CD4-positive, alpha-beta T cell treated with Interleukin-15 for 1 hour (primary cell): ENCODE measurements around the gene ZNF185.
"Not testable (repeated sequence)": the region's sequence is repeated elsewhere in the genome, so short reads cannot be mapped to it uniquely, and the experiment has no call there.

Source experiments
- DNase-seq: peaks from one replicate; pipeline ENCODE4 v3.0.0-alpha.2; 2020

Gene ZNF185

DNA sequence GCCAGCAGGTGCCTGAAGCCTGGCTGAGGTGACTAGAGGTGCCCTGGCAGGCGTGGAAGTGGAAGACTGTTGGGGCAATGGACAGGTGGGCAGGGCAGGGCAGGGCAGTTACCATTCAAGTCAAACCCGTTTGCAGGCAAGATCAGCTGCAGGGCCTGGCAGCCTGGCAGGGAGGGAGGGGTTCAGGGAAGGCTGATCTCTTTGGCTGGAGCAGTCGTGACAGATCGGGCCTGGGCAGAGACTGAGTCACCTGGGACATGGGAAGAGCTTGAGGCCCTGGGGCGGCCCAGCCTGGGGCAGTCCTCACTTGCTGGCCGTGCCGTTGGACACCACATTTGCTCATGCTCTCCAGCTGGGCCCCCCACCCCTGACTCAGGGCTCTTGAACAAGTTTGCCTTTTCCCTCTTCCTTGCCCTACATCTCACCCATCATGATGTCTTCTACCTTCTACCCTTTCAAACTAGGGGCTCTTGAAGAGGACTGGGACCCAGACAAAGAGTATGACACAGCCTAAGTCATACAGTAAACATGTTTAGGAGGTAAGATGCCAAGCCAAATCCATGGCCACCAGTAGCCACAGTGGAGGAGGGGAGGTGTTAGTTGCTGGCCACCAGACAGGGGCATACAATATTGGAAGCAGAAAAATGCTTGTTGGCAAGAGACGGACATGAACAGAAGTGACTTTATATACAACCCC is 2.0 kb upstream of the ZNF185 start:
- no peak for DNase-seq

DNA sequence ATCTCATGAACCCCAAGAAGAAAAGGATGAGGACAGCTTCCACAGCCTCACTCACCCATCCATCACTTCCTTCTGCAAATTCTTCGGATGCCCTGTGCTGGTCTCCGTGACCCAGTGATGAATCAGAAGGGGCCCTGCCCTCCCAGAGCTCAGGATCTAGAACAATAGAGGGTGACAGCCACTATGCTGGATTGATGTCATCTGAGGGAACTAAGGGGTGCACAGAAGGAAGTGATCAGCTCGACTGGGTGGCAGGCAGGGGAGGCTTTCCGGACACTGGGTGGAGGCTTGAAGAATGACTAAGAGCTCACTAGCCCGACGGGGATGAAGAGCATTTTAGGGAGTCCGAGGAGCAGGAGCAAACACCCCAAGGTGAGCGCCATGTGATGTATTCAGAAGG is 1.4 kb upstream of the ZNF185 start:
- DNase-seq, result no peak

DNA sequence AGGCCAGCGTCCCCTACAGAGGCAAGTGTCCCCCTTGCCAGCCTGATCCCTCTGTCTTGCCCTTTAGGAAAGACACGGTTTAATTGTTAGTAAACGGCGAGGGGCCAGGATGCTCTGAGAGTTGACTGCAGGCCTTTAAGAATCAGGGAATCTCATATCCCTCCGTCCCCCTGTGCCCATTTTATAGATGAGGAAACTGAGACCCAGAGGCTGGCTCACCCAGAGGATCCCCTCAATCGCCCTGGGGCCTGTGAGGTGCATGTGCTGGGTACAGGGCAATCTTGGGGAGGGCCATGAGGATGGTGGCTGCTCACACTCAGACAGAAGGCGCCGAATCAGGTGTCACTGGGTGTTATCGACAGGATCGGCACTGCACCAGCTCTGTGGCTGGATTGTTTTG is 575 bp downstream of the ZNF185 start:
- no peak for DNase-seq

DNA sequence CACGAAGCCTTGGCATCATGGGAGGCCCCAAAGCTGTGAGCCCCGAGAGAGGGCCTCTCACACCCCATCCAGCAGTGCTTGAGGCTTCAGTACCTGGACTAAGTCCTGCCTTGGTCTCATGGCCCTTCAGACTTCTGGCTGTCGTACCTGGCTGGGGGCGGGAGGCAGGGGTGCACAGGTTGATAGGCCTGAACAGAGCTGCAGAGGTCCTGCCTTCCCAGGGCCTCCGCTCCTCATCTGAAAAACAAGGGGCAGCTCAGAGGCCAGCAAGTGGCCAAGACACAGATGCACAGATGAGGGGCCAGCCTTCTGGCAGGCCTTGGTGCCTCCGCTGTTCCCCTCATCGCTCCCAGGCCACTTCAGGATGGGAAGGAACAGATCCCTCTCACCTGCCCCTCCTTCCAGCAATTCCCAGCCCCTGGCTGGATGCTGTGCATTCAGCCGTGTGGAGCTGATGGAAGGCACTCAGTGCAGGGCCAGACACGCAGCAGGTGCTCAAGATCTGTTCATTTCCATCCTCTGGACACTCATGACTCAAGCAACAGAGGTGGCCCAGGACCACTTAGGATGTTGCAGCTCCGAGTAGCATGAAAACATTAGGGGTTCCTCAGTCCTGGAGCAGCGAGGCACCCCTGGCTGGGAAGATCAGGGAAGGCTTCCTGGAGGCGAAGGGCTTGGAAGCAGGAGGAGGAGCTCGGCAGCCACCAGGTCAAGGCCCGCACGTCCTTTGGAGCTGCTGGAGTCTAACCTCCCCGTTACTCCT is 1.4 kb downstream of the ZNF185 start:
- DNase-seq, result no peak

GRCh38 chrX:152899874-152900719 is 2.2 kb downstream of the ZNF185 start:
- DNase-seq, result no peak

DNA sequence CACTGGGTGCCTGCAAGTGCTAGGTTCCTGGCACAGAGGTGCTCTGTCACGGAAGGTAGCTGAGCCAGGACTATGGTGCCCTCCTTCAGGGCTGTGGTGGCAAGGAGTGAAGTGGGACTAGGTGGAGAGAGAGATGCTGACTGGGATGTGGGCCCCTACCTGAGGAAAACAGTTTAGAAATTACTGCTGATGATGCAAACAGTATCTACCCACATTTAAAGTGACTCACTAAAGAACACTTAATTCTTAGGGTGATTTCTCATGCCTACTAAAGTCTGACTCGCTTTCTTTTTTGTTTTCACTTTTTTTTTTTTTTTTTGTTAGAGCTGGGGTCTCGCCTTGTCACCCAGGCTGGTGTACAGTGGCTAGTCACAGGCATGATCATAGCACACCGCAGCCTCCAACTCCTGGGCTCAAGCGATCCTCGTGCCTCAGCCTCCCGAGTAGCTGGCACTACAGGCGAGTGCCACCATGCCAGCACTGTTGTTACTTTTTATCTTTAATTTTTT is 3.1 kb downstream of the ZNF185 start:
- DNase-seq, result no peak

DNA sequence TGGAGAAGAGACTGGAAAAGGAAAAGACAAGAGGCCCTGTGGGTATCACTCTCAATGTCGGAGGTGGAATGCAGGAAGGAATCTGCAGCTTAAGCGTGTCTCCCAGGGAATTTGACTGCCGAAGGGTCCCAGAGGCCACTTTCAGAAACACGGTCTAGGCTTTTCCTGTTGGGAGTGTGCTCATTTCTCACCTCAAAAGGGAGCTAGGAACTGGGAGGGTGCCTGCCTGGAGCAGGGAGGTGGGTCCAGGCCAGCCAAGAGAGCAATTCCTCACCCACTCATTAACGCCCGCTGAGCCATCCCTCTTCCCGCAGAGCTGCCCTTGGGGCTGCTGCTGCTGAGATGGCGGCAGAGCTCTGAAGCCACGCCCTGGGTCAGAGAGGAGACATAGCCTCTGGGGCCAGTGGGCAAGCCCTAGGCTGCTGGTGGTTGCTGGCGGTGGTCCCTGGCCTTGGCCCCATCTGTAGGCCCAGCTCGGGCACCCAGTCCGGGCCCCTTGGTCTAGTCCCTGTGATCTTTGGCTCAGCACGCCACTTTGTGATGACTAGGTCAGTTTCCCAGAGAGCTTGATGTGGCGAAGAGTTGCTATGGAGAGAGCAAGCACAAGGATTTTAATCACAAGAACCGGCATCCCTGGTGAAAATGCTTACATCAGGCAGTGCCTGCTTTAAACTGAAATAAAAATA is 4.1 kb downstream of the ZNF185 start:
- no peak for DNase-seq

DNA sequence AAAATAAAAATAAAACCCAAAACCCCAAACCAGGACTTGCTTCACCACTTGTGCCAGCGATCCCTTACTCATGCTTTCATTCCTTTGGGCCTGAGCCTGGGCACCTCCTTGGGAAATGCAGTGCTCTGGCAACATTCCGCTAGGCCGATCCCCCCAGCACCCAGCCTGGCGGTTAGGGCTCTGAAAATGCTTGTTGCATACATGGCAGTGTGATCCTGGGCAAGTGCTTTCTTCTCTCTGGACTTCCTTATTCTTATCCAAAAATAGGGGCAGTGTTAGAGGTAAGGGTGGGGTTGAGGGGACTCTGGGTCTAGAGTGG is 4.6 kb downstream of the ZNF185 start:
- no peak for DNase-seq

DNA sequence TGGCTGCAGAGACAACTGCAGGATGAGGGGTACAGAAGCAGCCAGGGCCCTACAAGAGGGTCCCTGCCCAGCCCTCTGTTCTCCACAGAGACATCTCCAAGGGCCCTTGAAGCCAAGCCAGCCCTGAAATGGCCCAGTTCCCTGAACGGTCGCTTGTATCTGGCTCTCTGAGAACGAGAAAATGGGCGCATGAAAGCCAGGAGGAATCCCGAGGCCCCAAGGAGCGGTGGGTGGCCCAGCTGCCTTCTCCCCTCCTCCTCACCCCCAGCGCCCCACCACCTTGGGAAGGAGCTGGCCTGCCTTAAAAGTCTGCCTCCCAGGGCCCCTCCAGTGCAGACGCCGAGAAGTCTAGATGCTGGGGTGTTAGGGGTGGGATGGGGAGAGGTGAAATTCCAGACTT is 5.7 kb downstream of the ZNF185 start:
- DNase-seq, result no peak

GRCh38 chrX:152904151-152905080 is 6.5 kb downstream of the ZNF185 start:
- no peak for DNase-seq

GRCh38 chrX:152905081-152905420 is 7.2 kb downstream of the ZNF185 start:
- DNase-seq, result no peak

- no peak for DNase-seq
These were observed 9.3 kb downstream of the ZNF185 start for GRCh38 chrX:152907084-152907651.

- DNase-seq, result no peak
These were observed 10.6 kb downstream of the ZNF185 start for GRCh38 chrX:152908486-152908885.

DNA sequence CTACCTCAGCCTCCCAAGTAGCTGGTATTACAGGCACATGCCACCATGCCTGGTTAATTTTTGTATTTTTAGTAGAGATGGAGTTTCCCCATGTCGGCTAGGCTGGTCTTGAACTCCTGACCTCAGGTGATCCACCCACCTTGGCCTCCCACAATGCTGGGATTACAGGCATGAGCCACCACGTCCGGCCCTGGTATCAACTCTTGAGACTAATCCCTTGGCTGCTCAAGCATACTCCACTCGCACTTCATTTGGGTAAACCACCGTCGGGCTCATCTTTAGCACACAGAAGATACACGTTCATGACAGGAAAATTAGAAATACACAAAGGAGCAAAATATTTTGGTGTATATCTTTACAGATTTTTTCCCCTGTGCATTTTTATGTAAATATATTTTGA is 12.2 kb downstream of the ZNF185 start:
- DNase-seq, result not testable (repeated sequence)

DNA sequence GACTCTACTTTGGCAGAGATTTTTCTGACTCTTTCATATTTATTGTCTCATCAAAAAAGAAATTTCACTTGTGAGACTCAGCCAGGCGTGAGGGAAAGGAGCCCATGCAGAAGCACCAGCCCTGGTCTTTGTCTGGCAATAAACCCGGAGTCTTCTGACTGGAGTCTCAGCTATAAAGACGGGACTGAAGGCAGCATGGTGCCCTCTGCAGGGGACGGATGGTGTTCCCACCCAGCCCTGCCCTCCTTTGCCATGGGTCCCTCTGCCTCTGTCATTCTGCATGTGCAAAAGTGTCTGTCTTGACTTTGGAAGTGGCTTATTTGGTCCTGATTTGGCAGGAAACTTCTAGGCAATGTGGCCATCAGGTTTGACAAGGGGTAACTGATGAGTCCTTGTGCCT is 14.2 kb downstream of the ZNF185 start:
- DNase-seq, result no peak

- no peak for DNase-seq
These were observed 14.8 kb downstream of the ZNF185 start for GRCh38 chrX:152912641-152913040.

DNA sequence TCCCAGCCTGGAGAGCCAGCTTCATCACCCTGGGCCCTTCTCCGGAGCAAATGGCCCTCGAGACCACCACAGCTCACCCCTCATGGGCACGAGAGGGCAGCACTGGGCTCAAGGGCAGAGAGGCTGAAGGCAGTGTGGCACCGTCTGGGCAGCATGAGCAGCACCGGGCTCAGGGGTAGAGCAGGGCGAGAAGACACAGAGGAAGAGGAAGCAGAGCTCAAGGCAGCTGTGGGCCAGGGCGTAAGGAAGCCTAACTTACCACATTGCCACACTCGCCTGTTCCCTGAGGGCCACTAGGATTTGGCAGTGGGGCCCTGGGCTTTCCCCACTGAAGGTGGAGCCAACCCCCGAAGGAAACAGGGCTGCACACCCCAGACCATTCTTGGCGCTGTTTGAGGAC is 15.5 kb downstream of the ZNF185 start:
- no peak for DNase-seq

DNA sequence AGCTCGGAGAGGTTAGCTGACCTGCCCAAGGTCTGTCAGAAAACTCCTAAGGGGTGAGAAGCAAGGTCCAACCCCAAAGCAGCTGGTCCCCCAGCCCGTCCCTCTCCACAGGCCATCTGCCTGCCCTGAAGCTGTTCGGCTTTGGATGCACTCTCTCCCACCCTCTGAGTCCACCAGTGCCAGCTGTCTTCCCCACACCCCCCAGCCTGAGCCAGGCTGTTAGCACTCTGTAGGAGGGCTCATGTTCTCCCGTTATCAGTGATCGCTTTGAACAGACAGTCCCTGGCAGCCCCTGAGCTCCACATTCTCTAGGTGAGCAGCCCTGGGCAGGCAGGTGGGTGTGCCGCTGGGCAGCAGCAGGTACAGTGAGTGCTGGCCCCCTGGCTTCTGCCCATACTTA is 16.0 kb downstream of the ZNF185 start:
- DNase-seq, result no peak

- DNase-seq, result no peak
These were observed 17.8 kb downstream of the ZNF185 start for GRCh38 chrX:152915541-152916241.

GRCh38 chrX:152917656-152918579 is 20.1 kb downstream of the ZNF185 start:
- DNase-seq, result no peak
